OCI-LY7 (cell line): ENCODE data around the gene MICAL3.

Experiments
- EZH2phosphoT487 ChIP-seq: fragments of 200-600 bp; sonication (generic); IDR thresholded peaks from 2 replicates; pipeline ENCODE4 v1.6.1; 2018; ENCODE audit warnings: low read depth, borderline replicate concordance, mild to moderate bottlenecking, mixed run types, antibody characterized with exemption, low read length, moderate library complexity, mixed read lengths
- TF ChIP-seq, protein P1 (sequence below): fragments of 200-600 bp; sonication (generic); conservative IDR thresholded peaks from 2 replicates; pipeline ENCODE4 v1.5.1; 2014; ENCODE audit warnings: mild to moderate bottlenecking, antibody characterized with exemption, low read length, moderate library complexity, mixed read lengths

DNA sequence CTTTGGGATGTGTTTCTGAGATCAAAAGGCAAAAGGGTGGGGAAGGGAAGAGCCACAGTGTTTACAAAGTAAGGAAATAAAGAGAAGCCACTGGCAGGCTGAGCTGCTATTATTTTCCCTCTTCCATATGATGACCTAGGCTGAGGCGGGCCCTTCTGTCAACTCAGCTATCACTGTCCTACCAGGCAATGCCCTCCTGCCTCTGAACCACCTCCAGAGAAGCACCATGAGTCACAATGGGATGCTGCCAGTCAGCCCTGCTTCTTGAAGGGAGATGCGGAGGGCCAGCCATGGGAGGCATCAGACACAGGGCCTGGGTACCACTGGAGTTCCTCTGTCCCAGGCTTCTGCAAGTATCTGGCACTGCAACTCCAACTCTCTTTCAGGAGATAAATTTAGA lies 142.2 kb downstream of the MICAL3 start:
- TF ChIP-seq, protein P1, sequence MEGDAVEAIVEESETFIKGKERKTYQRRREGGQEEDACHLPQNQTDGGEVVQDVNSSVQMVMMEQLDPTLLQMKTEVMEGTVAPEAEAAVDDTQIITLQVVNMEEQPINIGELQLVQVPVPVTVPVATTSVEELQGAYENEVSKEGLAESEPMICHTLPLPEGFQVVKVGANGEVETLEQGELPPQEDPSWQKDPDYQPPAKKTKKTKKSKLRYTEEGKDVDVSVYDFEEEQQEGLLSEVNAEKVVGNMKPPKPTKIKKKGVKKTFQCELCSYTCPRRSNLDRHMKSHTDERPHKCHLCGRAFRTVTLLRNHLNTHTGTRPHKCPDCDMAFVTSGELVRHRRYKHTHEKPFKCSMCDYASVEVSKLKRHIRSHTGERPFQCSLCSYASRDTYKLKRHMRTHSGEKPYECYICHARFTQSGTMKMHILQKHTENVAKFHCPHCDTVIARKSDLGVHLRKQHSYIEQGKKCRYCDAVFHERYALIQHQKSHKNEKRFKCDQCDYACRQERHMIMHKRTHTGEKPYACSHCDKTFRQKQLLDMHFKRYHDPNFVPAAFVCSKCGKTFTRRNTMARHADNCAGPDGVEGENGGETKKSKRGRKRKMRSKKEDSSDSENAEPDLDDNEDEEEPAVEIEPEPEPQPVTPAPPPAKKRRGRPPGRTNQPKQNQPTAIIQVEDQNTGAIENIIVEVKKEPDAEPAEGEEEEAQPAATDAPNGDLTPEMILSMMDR = no peak
- TF ChIP-seq EZH2phosphoT487 = no peak
